HPDE6-E6E7 (cell line): ENCODE measurements around the gene EFEMP1.
"Not testable (repeated sequence)": the region's sequence is repeated elsewhere in the genome, so short reads cannot be mapped to it uniquely, and the experiment has no call there.

Experiments used
- DNase-seq: peaks from one replicate; pipeline ENCODE4 v3.0.0; 2011; ENCODE audit warnings: missing footprints; ENCODE audit errors: extremely low spot score

EFEMP1 gene

DNA sequence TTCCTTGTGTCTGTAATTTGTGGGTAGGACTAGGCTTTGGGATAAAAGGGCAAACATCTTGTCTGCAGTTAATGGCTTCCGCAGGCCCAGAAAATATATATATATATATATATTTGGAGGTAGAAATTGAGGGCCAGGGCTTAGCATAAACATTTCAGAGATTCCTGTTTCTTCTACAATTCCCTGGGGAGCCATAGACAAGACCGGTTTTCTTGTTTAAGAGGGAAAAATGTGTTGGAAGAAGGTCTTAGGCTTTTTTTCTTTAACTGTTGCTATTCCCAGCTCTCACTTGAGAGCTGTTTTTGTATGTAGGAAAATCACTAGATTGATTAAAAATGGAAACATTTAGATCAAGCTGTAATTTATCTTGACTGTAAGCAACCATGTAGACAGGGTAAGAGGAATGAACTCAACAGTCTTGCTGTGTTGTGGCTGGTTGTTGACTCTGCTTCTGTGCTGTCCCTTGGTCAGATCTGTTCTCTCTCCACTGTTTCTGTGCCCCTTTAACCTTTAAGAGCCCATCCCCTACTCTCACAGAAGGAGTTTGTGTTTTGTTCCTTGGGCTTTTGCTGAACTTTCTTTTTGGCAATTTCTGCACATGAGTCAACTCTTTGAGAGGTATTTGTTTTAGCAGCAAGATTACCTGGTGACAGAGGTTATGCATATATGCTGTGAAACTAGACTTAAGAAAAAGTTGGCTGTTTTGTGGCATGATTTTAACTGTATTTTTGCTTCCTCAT, 58.3 kb downstream of the EFEMP1 start:
- no peak for DNase-seq

DNA sequence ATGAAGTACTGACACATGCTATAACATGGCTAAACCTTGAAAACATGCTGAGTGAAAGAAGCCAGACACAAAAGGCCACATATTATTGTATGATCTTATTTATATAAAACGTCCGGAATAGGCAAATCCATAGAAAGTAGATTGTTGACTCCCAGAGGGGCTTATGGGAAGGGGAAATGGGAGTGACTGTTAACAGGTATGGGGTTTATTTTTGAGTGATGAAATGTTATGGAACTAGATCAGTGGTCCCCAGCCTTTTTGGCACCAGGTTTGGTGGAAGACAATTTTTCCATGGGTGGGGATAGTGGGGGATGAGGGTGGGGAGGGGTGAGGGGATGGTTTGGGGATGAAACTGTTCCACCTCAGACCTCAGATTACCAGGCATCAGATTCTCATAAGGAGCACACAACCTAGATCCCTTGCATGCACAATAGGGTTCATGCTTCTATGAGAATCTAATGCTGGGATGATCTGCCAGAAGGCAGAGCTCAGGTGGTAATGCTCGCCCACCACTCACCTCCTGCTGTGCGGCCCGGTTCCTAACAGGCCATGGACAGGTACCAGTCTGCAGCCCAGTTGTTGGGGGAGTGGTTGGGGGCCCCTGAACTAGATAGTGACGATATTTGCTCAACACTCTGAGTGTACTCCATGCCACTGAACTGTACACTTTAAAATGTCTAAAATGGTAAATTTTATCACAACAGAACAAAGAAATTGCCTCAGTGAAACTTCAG, 59.1 kb downstream of the EFEMP1 start:
- DNase-seq = no peak

DNA sequence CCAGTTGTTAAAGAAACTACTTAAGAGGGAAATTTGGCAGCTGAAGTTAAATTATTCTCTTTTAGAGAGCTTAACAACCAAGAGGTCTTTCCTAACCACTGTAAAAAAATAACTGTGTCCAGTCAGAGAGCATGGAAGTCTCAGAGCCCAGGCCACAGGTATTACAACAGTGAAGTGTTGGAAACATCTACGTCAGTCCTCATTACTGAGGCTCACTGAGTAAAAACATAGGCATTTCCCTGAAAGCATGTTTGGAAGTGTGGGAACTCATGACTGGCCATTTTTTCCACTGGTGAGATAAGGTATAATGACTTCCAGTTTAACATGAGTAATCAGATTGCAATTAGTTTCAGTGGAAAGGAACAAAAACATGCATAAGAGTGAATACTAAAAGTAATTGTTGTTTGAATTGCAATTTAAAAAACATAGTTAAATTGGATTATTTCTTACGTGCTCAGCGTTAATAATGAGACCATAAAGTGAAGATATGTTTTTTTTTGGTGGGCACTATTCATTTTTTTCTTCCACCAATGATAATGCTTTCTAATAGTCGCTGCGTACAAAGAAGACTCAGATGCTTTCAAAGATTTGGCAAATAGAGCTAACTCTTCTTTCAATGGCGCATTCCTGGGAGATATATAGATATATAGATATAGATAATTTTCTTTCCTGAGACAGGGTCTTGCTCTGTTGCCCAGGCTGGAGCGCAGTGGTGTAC, 60.8 kb downstream of the EFEMP1 start:
- peak; percentile 81 for DNase-seq

DNA sequence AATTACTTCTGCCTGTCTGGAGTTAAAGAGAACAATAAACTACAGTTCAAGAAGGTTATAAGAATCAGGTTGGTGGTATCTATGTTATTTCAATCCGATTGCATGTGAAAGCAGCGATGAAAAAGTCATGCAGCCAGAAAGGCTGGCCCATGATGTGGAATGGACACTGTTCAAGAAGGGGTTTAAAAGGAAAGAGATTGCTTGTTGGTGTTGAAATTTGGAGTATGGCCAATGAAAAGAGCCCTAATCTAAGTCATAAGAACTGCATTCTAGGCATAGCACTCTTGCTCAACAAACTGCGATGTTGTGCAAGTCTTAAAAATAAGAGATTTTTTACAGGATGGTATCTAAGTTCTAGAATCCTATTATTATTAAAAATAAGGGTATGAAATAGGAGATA, 61.3 kb downstream of the EFEMP1 start:
- peak; percentile 25 for DNase-seq

DNA sequence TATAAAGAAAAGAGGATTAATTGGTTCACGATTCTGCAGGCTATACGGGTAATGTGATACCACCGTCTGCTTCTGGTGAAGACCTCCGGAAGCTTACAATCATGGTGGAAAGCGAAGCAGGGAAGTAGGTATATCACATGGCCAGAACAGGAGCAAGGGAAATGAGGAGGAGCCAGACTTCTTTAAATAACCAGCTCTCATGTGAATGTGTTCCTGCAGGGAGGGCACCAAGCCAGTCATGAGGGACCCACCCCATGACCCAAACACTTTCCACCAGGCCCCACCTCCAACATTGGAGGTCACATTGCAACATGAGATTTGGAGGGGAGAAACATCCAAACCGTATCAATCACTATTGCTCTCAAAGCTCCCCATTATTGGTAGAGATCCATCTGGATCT, 61.8 kb downstream of the EFEMP1 start:
- no peak for DNase-seq

DNA sequence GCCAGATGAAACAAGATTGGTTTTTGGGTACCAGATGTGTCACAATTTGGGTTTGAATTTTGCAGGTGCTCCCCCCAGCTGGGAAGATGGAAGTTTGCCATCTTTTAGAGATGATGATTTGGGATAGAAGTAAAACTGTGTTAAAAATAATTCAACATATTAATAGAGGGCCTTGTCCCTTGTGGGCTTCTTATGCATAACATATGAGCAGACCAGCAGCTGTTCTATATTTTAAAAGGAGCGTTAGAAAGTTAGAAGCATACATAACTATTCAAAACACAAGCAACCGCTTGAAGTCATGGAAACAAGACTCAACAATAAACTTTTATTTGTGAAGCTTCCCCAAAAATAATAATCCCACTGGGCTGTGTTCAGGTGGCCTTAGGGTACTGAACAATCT, 62.8 kb downstream of the EFEMP1 start:
- no peak for DNase-seq

DNA sequence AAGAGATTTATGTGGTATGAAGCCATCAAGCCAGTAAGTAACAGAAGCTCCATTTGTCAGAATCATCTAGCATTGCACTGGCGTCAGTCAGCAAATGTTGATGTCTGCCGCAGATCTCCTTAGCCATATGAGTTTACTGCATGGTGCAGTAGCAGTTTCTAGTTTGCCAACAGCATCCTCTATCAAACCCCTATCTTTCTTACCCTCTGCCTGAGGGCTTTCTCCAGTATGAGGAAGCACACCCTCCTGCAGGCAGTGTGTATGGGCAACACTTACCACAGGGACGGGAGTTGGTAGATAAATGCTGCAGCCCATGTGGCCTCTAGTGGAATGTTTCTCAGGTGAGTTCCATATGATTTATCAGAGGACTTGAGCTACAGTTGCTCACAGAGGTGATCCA, 63.7 kb downstream of the EFEMP1 start:
- DNase-seq = no peak

DNA sequence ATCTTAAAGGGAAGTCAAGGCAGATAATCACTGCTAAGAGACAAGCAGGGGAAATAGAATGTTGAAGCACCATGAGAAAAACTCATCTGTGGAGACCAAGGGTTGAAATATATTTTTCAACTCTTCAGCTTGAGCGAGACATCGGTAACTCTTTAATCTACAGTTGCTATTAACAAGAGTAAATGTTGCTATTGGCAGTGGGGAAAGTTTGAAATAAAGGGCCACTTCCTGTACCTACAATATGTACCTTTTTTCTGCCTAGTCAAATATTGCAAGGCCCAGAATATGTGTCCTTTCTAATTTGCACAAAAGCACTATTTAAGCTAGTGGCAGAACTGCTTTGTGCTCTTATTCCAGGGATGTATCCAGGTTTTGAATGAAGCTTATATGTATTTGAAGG, 65.8 kb downstream of the EFEMP1 start:
- no peak for DNase-seq

DNA sequence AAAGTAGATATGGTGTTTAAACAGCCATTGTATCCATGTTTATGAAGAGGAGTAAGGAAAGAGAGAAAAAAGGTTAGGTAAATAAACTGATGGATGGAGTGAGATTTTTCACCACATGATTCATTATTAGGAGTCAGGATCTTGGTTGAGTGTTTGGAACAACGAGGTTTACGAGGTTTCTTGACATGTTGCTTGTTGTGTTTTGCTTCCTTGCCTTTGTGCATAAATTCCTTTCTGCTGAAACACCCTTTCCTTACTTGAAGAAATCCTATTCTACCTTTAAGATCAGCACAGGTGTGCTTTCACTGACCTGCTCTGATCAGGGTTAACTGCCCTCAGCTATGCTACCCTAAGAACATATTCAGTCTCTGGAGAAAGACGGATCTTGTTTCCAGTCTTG, 66.6 kb downstream of the EFEMP1 start:
- DNase-seq = peak; percentile 45

DNA sequence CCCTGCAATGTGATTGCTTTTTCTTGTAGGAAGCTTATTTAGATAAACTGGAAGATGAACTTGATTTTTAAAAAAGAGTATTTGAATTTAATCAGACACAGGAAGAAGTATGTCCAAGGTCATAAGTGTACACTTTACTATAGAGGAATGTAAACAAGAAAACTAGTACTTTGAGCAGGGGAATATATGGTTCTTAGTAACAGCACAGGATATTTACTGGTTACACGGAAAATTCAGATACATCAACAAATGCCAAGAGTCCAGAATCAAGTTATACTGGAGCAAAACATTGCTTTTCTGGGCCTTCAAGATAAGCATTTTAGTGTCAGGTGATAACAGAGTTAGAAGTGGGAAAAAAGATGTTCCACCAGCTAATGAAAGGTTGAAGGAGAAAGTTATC, 75.5 kb downstream of the EFEMP1 start:
- DNase-seq = no peak

DNA sequence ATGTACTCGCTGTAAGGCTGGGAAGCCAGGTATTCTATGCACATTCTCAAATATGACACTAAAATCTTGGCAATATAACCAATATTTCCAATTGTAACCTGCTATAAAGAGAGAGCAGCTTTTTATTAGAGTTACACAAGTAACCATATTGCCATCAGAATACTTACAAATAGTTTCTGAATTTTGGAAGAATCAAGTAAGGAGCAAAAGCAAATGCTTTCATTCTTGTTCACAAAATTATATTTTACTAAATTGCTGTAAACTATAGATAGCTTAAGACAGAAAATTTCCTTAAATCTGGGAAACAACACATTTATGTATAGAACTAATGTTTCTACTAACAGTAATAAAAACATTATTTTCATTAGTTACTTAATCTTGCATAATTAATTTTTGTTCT, 77.2 kb downstream of the EFEMP1 start:
- DNase-seq = no peak

DNA sequence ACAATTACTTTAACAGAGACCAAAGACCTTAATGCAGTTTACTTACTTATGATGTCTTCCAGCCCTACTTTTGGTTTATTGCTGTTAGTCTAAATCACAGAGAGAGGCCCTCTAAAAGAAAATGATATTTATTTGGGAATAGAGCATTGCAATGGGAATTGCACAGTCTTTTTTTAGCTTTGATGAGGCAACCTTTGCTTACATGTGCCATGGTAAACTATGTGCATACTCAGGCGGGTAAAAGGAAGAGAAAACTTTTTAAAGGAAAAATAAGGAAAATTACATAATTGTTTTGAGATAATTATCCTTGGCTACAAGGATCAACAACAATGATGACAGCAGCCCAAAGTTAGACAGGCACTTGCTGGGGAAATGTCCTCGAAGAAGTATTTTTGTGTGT, 78.6 kb downstream of the EFEMP1 start:
- no peak for DNase-seq

DNA sequence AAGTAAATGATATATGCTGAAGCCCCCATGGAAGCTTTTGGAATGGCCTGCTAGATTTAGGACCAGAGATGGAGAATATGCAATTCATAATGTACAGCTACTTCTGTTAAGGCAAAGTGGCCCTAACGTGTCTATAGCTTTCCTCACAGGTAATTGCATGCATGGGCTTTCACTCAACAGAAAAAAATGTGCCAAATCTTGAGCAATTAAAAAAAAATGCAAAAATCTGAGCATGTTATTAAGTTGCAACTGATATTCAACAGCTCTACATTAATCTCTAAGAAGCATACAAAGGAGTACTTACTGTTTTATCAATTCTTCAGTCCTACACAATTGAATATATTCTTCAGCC, 79.6 kb downstream of the EFEMP1 start:
- no peak for DNase-seq

DNA sequence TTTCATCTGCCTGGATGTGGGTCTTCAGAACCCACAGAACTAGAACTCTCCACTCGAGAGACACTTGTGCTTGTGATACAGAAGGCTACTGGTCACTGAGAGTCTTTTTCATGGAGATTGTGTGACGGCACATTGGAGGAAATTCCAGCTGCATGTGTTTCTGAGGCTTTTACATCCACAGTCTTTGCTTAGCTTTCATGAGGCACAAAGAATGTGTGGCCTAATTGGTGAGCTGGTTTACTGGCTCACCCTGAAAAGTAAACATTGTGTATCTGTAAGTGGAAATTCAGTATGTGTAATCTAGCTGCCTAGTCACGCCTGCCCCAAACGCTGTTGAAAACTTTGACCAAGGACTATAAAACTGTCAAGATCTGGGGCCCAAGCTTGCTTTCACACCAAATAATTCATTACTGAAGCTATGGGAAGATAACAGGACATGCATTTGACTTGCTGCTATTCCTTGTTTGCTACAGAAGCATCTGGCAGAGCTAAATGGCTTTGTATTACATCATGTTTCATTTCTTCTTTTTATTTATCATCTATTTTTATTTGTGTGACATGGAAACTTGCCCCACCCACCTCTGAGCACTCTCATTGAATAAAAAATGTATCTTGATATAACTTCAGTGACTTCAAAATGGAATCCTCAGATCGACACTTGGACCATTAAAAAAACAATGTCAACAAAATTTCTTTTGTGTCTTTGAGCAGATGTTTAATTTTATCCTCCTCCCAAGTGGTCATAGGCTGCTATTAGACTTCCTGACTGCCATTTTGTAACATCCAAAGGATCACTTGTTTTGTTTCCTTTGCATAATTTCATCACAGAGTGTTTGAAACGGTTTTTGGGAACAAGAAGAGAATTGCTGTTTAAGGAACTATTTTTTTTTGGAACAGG, 80.2 kb downstream of the EFEMP1 start:
- no peak for DNase-seq

DNA sequence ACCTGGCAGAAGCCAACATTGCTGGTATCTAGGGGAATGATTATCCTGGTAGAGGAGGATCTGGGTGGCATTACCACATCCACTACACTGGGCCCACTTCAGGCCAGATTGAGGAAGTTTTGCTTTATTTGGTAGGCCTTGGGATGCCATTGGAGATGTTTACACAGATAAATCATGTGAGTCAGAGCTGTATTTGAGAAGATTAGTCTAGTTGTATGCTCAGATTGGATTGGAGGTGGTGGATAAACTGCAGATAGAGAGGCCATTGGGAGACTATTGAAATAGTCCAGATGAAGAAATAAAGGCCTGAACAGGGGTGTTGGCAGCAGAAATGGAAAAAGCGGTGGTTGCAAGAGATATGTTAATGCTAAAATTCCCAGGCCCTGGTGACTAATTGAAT, 81.5 kb downstream of the EFEMP1 start:
- no peak for DNase-seq

DNA sequence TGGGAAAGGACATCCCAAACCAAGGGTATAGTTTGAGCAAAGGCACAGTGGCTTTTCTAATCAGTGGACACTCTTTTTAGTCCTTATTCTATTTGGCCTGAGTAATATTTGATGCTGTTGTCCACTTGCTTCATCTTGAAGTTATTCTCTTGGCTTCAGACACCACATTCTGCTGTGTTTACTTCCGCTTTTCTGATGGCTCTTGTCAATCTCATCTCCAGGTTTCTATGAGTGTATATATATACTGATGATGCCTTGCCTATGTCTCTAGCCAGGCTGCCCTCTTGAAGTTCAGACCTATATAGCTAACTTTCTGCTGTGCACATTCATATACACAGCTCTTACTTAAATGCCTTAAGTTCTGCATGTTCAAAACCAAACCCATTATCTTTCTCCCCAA, 83.1 kb downstream of the EFEMP1 start:
- DNase-seq = no peak

DNA sequence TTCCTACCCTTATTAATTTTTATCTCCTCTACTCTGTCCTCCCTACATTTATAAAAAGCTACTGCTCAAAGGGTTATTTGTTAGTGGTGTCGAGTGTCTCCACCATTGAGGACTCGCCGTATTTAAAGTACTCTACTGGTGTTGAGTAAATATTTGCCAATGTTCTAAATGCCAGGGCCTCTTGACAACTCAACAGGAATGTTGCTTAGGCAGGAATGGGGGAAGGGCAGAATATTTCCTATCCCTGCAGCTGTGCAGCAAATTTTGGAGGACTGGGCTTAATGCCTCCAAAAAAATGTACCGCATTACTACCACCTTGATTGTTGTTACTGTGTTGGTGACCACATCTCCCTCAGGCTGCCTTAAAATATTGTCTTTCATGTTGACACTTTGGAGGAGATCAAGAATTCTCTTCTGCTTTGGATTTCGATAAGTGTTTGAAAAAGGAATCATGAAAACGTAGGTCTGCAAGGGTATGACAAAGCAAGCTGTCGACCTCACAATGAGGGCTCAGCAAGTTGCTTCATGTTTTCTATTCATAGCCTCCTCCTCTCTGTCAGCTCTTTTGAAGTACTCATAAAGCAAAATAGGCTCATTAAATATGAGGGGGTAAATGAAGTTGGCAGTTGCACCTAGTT, 84.3 kb downstream of the EFEMP1 start:
- peak; percentile 79 for DNase-seq

DNA sequence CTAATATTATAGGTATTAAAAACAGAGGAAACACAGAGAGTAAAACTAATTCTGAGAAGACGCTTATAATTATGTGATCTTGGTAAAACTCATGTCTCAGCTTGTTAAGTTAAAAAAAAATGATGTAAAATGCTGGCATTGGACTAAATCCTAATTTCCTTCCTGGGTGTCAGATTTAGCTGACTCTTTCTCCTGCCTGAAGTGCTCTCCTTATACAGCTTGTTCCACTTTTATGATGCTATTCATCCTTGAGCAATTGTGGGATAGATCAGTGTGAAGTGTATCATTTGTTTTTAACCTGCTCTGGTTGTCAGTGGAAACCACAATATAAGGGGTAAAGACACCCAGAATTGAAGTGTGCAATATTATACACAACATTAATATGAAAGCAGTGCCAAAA, 84.9 kb downstream of the EFEMP1 start:
- peak; percentile 39 for DNase-seq

DNA sequence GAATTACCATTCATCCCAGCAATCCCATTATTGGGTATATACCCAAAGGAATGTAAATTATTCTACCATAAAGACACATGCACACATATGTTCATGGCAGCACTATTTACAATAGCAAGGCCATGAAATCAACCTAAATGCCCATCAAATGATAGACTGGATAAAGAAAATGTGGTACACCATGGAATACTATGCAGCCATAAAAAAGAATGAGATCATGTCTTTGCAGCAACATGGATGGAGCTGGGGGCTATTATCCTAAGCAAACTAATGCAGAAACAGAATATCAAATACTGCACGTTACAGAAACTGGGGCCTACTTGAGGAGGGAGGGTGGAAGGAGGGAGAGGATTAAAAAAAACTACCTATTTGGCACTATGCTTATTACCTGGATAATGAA, 85.5 kb downstream of the EFEMP1 start:
- DNase-seq = not testable (repeated sequence)

DNA sequence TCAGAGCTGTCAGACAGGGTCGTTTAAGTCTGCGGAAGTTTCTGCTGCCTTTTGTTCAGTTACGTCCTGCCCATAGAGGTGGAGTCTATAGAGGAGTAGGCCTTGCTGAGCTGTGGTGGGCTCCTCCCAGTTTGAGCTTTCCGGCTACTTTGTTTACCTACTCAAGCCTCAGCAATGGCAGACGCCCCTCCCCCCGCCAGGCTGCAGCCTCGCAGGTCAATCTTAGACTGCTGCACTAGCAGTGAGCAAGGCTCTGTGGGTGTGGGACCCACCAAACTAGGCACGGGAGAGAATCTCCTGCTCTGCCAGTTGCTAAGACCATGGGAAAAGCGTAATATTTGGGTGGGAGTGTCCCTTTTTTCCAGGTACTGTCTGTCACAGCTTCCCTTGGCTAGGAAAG, 86.5 kb downstream of the EFEMP1 start:
- DNase-seq = no peak

DNA sequence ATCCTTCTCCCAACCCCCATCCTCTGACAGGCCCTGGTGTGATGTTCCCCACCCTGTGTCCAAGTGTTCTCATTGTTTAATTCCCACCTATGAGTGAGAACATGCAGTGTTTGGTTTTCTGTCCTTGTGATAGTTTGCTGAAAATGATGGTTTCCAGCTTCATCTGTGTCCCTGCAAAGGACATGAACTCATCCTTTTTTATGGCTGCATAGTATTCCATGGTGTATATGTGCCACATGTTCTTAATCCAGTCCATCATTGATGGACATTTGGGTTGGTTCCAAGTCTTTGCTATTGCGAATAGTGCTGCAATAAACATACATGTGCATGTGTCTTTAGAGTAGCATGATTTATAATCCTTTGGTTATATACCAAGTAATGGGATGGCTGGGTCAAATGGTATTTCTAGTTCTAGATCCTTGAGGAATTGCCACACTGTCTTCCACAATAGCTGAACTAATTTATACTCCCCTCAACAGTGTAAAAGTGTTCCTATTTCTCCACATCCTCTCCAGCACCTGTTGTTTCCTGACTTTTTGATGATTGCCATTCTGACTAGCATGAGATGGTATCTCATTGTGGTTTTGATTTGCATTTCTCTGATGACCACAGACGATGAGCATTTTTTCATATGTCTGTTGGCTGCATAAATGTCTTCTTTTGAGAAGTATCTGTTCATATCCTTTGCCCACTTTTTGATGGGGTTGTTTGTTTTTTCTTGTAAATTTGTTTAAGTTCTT, 91.7 kb downstream of the EFEMP1 start:
- not testable (repeated sequence) for DNase-seq
